H1 (cell line): ENCODE results near the gene ABL2. TPM values are rescaled to one million over a fixed set of nuclear protein-coding genes. Genes with fewer than 3 reads are reported as not detected.

Experiments used
- CTCF ChIA-PET: fragments of 300-600 bp; sonication (Branson Sonifier 250); formaldehyde crosslinking; loops from one replicate; lab custom pipeline; 2021; ENCODE audit not compliant: partially characterized antibody; lab: Charles Lee
- POLR2A ChIA-PET: fragments of 300-600 bp; sonication (Branson Sonifier 250); formaldehyde crosslinking; loops from one replicate; lab custom pipeline; 2021; ENCODE audit warnings: inconsistent platforms; ENCODE audit not compliant: partially characterized antibody; lab: Charles Lee
- DNase-seq, 2 experiments: peaks; one replicate each; pipeline versions ENCODE4 v3.0.0 to v3.0.0-alpha.2; 2010 to 2022; ENCODE audit warnings: low spot score in 2 of 2, low read depth in 1 of 2, mixed read lengths in 1 of 2
- FAIRE-seq: peaks from 2 replicates; lab custom pipeline; 2011; peaks lifted over from hg19 to GRCh38; lab: Jason Lieb, UNC
- H2AFZ ChIP-seq: 2 replicates; pipeline ENCODE4 v1.8.1; 2012; ENCODE audit warnings: low read length, inconsistent platforms
- H2AK5ac ChIP-seq: 2 replicates; pipeline ENCODE4 v1.6.1; 2013; ENCODE audit warnings: low read depth, low read length
- H2BK120ac ChIP-seq: replicated peaks from 2 replicates; pipeline ENCODE3; 2013; ENCODE audit warnings: low read depth, low read length, inconsistent platforms
- H2BK12ac ChIP-seq: 2 replicates; pipeline ENCODE4 v1.6.1; 2013; ENCODE audit warnings: low read depth, low read length
- H2BK15ac ChIP-seq: 2 replicates; pipeline ENCODE4 v1.6.1; 2013; ENCODE audit warnings: low read length
- H2BK20ac ChIP-seq: 2 replicates; pipeline ENCODE4 v1.6.1; 2013; ENCODE audit warnings: low read length
- H2BK5ac ChIP-seq: 2 replicates; pipeline ENCODE4 v1.6.1; 2013; ENCODE audit warnings: low read depth, low read length
- H3K14ac ChIP-seq: 2 replicates; pipeline ENCODE4 v1.6.1; 2013; ENCODE audit warnings: inconsistent platforms; ENCODE audit not compliant: insufficient read length
- H3K18ac ChIP-seq: 2 replicates; pipeline ENCODE4 v1.6.1; 2013; ENCODE audit warnings: low read length; ENCODE audit errors: extremely low read depth
- H3K23ac ChIP-seq: 2 replicates; pipeline ENCODE4 v1.6.1; 2013; ENCODE audit warnings: inconsistent platforms; ENCODE audit not compliant: insufficient read length
- H3K23me2 ChIP-seq: 2 replicates; pipeline ENCODE4 v1.6.1; 2013; ENCODE audit warnings: low read depth, low read length
- H3K27ac ChIP-seq: 2 replicates; pipeline ENCODE4 v1.6.1; 2011; ENCODE audit warnings: low read depth, low read length, inconsistent platforms
- H3K27me3 ChIP-seq, 4 experiments: replicated peaks in 1 of 4; 1 replicate in 1 of 4; 2 replicates in 3 of 4; pipeline versions ENCODE4 v1.6.1 to v1.8.1; 2011 to 2013; ENCODE audit warnings: low read length in 3 of 4, mild to moderate bottlenecking in 3 of 4, inconsistent platforms in 2 of 4, mixed read lengths in 2 of 4, moderate library complexity in 1 of 4; ENCODE audit not compliant: control insufficient read depth in 3 of 4, insufficient read depth in 3 of 4; ENCODE audit errors: extremely low read depth in 1 of 4
- H3K36me3 ChIP-seq, 4 experiments: 2 replicates each; pipeline versions ENCODE4 v1.6.1 to v1.8.1; 2011 to 2013; ENCODE audit warnings: mild to moderate bottlenecking in 4 of 4, low read length in 3 of 4, moderate library complexity in 2 of 4, control low read depth in 1 of 4, inconsistent platforms in 1 of 4; ENCODE audit not compliant: insufficient read depth in 4 of 4, control insufficient read depth in 2 of 4
- H3K4ac ChIP-seq: replicated peaks from 2 replicates; pipeline ENCODE3; 2013; ENCODE audit warnings: low read length, low read depth, mixed read lengths, inconsistent platforms; ENCODE audit not compliant: insufficient read length
- H3K4me1 ChIP-seq, 4 experiments: replicated peaks in 1 of 4; 1 replicate in 1 of 4; 2 replicates in 3 of 4; pipeline versions ENCODE4 v1.6.1 to v1.8.1; 2011 to 2013; ENCODE audit warnings: low read length in 3 of 4, inconsistent platforms in 2 of 4, mixed read lengths in 1 of 4; ENCODE audit not compliant: insufficient read depth in 4 of 4, control insufficient read depth in 3 of 4
- H3K4me2 ChIP-seq, 2 experiments: 2 replicates each; pipeline versions ENCODE4 v1.6.1 to v1.8.1; 2011 to 2013; ENCODE audit warnings: low read depth in 2 of 2, low read length in 2 of 2, control low read depth in 1 of 2, inconsistent platforms in 1 of 2, mild to moderate bottlenecking in 1 of 2; ENCODE audit not compliant: insufficient read depth in 1 of 2
- H3K4me3 ChIP-seq, 4 experiments: fragments of 200-600, 300-600 bp in 1 of 4; sonication (generic), shearing (Covaris generic), sonication (Bioruptor Twin) in 1 of 4; 2 replicates each; pipeline versions ENCODE4 v1.5.1 to v1.8.1; 2011 to 2016; ENCODE audit warnings: low read length in 4 of 4, low read depth in 3 of 4, control low read depth in 2 of 4, inconsistent platforms in 2 of 4, mild to moderate bottlenecking in 2 of 4, mixed read lengths in 1 of 4, moderate library complexity in 1 of 4; ENCODE audit not compliant: insufficient read depth in 2 of 4; ENCODE audit errors: extremely low read depth in 1 of 4
- H3K56ac ChIP-seq: replicated peaks from 2 replicates; pipeline ENCODE3; 2013; ENCODE audit warnings: low read depth, mild to moderate bottlenecking, mixed read lengths, low read length, inconsistent platforms; ENCODE audit not compliant: insufficient read length
- H3K79me1 ChIP-seq: 2 replicates; pipeline ENCODE4 v1.6.1; 2013; ENCODE audit warnings: low read depth, low read length, control low read depth
- H3K79me2 ChIP-seq, 2 experiments: 2 replicates each; pipeline versions ENCODE4 v1.6.1 to v1.8.1; 2012 to 2013; ENCODE audit warnings: low read length in 2 of 2, mild to moderate bottlenecking in 2 of 2, inconsistent platforms in 1 of 2; ENCODE audit not compliant: insufficient read depth in 2 of 2, control insufficient read depth in 1 of 2
- H3K9ac ChIP-seq, 4 experiments: replicated peaks in 1 of 4; 1 replicate in 1 of 4; 2 replicates in 3 of 4; pipeline versions ENCODE4 v1.6.1 to v1.8.1; 2011 to 2013; ENCODE audit warnings: low read depth in 3 of 4, low read length in 3 of 4, control low read depth in 2 of 4, mild to moderate bottlenecking in 2 of 4, moderate library complexity in 2 of 4, inconsistent platforms in 1 of 4; ENCODE audit errors: extremely low read depth in 1 of 4
- H3K9me3 ChIP-seq, 2 experiments: 2 replicates each; pipeline versions ENCODE4 v1.6.1 to v1.8.1; 2012 to 2013; ENCODE audit warnings: mild to moderate bottlenecking in 2 of 2, moderate library complexity in 2 of 2, control low read depth in 1 of 2, inconsistent platforms in 1 of 2, low read depth in 1 of 2, low read length in 1 of 2, mixed read lengths in 1 of 2; ENCODE audit not compliant: insufficient read depth in 2 of 2
- H4K20me1 ChIP-seq, 2 experiments: replicated peaks in 1 of 2; 2 replicates each; pipeline versions ENCODE3 to v1.8.1; 2011 to 2013; ENCODE audit warnings: inconsistent platforms in 2 of 2, low read length in 2 of 2, mild to moderate bottlenecking in 1 of 2; ENCODE audit not compliant: insufficient read depth in 2 of 2, control insufficient read depth in 1 of 2
- H4K5ac ChIP-seq: 2 replicates; pipeline ENCODE4 v1.6.1; 2013; ENCODE audit warnings: low read length, low read depth, mixed read lengths, inconsistent platforms; ENCODE audit not compliant: insufficient read length
- H4K8ac ChIP-seq: 2 replicates; pipeline ENCODE4 v1.8.0; 2013; ENCODE audit warnings: mild to moderate bottlenecking, moderate library complexity, low read length, inconsistent platforms; ENCODE audit not compliant: insufficient read depth; ENCODE audit errors: extremely low read depth
- H4K91ac ChIP-seq: replicated peaks from 2 replicates; pipeline ENCODE3; 2013; ENCODE audit warnings: low read length, mixed read lengths, inconsistent platforms; ENCODE audit not compliant: insufficient read length
- BACH1 ChIP-seq: IDR thresholded peaks from 2 replicates; pipeline ENCODE4 v1.6.1; 2012; ENCODE audit warnings: low read length, improper control_type of control experiment
- BCL11A ChIP-seq, 2 experiments: IDR thresholded peaks; one replicate each; pipeline ENCODE4 v1.6.1; 2011; ENCODE audit warnings: low read depth in 2 of 2, low read length in 2 of 2, mild to moderate bottlenecking in 2 of 2
- CHD1 ChIP-seq: IDR thresholded peaks from 2 replicates; pipeline ENCODE4 v1.6.1; 2012; ENCODE audit warnings: low read depth, low read length, improper control_type of control experiment
- CTBP2 ChIP-seq: IDR thresholded peaks from 2 replicates; pipeline ENCODE4 v1.7.0; 2011; ENCODE audit warnings: borderline replicate concordance, mild to moderate bottlenecking, moderate library complexity, mixed read lengths, low read length; ENCODE audit not compliant: insufficient read depth, insufficient read length
- E2F6 ChIP-seq: IDR thresholded peaks from 2 replicates; pipeline ENCODE4 v1.6.1; 2012; ENCODE audit warnings: inconsistent platforms
- EGR1 ChIP-seq: IDR thresholded peaks from 2 replicates; pipeline ENCODE4 v1.6.1; 2011; ENCODE audit warnings: low read depth, low read length, borderline replicate concordance
- FOSL1 ChIP-seq: IDR thresholded peaks from 2 replicates; pipeline ENCODE4 v1.6.1; 2011; ENCODE audit warnings: mild to moderate bottlenecking, low read depth, low read length, moderate library complexity; ENCODE audit not compliant: insufficient read depth
- KDM1A ChIP-seq: fragments of 200-600, 300-600 bp; sonication (generic); IDR thresholded peaks from 2 replicates; pipeline ENCODE4 v1.7.1; 2016; ENCODE audit warnings: mild to moderate bottlenecking, low read length, borderline replicate concordance
- RNF2 ChIP-seq: fragments of 200-900, 300-1000 bp; sonication (generic); IDR thresholded peaks from 2 replicates; pipeline ENCODE4 v1.7.1; 2016; ENCODE audit warnings: borderline replicate concordance, low read depth, mild to moderate bottlenecking, antibody characterized with exemption, low read length; ENCODE audit not compliant: poor library complexity, severe bottlenecking; ENCODE audit errors: missing control alignments
- RXRA ChIP-seq: IDR thresholded peaks from 2 replicates; pipeline ENCODE4 v1.6.1; 2011; ENCODE audit warnings: low read depth, mild to moderate bottlenecking, low read length, moderate library complexity; ENCODE audit not compliant: insufficient read depth
- SIX5 ChIP-seq: IDR thresholded peaks from 2 replicates; pipeline ENCODE4 v1.6.1; 2011; ENCODE audit warnings: mild to moderate bottlenecking, low read depth, low read length
- SRF ChIP-seq: IDR thresholded peaks from 2 replicates; pipeline ENCODE4 v1.6.1; 2011; ENCODE audit warnings: mild to moderate bottlenecking, low read depth, low read length, moderate library complexity
- YY1 ChIP-seq: IDR thresholded peaks from 2 replicates; pipeline ENCODE4 v1.6.1; 2011; ENCODE audit warnings: low read depth, mild to moderate bottlenecking, low read length
- WGBS, 2 experiments: shearing (Covaris generic) in 1 of 2; methylation state at CpG; one replicate each; pipeline versions ENCODE4 v1.1.6 to v1.1.7; 2013 to 2015; ENCODE audit warnings: low lambda C conversion rate in 2 of 2, mixed read lengths in 2 of 2, inconsistent platforms in 1 of 2, low coverage in 1 of 2, missing lambda C conversion rate in 1 of 2; ENCODE audit not compliant: insufficient replicate concordance in 2 of 2, insufficient coverage in 1 of 2, insufficient read length in 1 of 2; ENCODE audit errors: extremely low coverage in 1 of 2, missing lambda C conversion rate in 1 of 2; 5-methylcytosine and 5-hydroxymethylcytosine counted together
- polyA plus RNA-seq, 7 experiments: library from polyadenylated mRNA; depleted of rRNA in 3 of 7; stranded (reverse) in 5 of 7; unstranded in 2 of 7; fragments of >200 nt in 5 of 7; fragments of 200-250 nt in 2 of 7; gene quantifications; 1 replicate in 5 of 7; 2 replicates in 1 of 7; 4 replicates in 1 of 7; pipeline versions ENCODE4 v1.2.1 to v1.2.3, GENCODE V29; 2011 to 2013; ENCODE audit warnings: missing spikeins in 2 of 7, mixed read lengths in 2 of 7
- total RNA-seq: library from RNA; stranded (reverse); fragmentation: NEBNext Ultra II Directional; extraction: Animal tissue kit (Norgen Biotek cat#: 25700); gene quantifications from 2 replicates; pipeline ENCODE4 v1.2.1, GENCODE V29; 2021

The ABL2 gene
- total and polyA plus RNA-seq, 2 of the 8 experiments (the other 6 are each of a cell fraction or from before 2014, with no cell fraction given): 4.5 to 19.1 TPM

GRCh38 chr1:179120736-179121135, 108.7 kb downstream of the ABL2 start:
- H2BK5ac ChIP-seq: no peak overlapping the region
- no peak overlapping the region for H2BK120ac ChIP-seq
- POLR2A ChIA-PET: interaction anchor here (0.9 to 2.5 kb wide), 4 partner anchors 27 to 60 kb away, joined by 3 to 9 read pairs (median 4); partner anchors contain the start of gene TOR3A
- H2AK5ac ChIP-seq: no peak overlapping the region
- H3K4me3 ChIP-seq: no peak overlapping the region
- no peak overlapping the region for H2BK20ac ChIP-seq
- H3K79me2 ChIP-seq: no peaks in the 10 kb centered on the region
- H3K27ac ChIP-seq: no peak overlapping the region
- no peaks in the 10 kb centered on the region for H3K23me2 ChIP-seq
- H3K14ac ChIP-seq: no peak overlapping the region
- FAIRE-seq: no peak
- no peaks in the 10 kb centered on the region for H4K20me1 ChIP-seq
- CTCF ChIA-PET: interaction anchor here (0.6 to 4.7 kb wide), 35 partner anchors 8 to 688 kb away, joined by 3 to 34 read pairs (median 6); partner anchors contain the start of gene SOAT1
- no peak overlapping the region for H3K4me2 ChIP-seq
- no peak overlapping the region for H3K4ac ChIP-seq
- H2BK15ac ChIP-seq: no peak overlapping the region
- H3K4me1 ChIP-seq: peaks cover 0 to 2% (median 0%) of the 10 kb centered on the region in 4 experiments; a peak in 2 of 7 replicates
- DNase-seq: no peak
- H3K79me1 ChIP-seq: no peaks in the 10 kb centered on the region
- peaks cover 0 to 24% (median 8%) of the 10 kb centered on the region in 4 experiments; a peak in 4 of 8 replicates for H3K36me3 ChIP-seq
- WGBS, 2 experiments: 97% methylated on average over 2 of the region's 2 CpGs; no CpG with 5 or more reads in 1 of the 2 experiments
- no peak overlapping the region for H3K23ac ChIP-seq
- H3K56ac ChIP-seq: no peak overlapping the region
- H4K91ac ChIP-seq: no peak overlapping the region
- H3K9me3 ChIP-seq: no peaks in the 10 kb centered on the region
- H2AFZ ChIP-seq: no peak overlapping the region
- no peak overlapping the region for H4K8ac ChIP-seq
- no peak overlapping the region for H3K9ac ChIP-seq
- H2BK12ac ChIP-seq: no peak overlapping the region
- H3K18ac ChIP-seq: no peak overlapping the region
- no peaks in the 10 kb centered on the region for H3K27me3 ChIP-seq
- no peak overlapping the region for H4K5ac ChIP-seq
- TF ChIP-seq BCL11A (IDR thresholded peaks at IDR 0.05; ENCODE audit: low read depth in 2 of 2, low read length in 2 of 2): no peak
- TF ChIP-seq SRF: no peak
- no peak for TF ChIP-seq CTBP2
- TF ChIP-seq EGR1: no peak
- TF ChIP-seq RNF2: no peak
- TF ChIP-seq CHD1: no peak
- no peak for TF ChIP-seq KDM1A
- TF ChIP-seq FOSL1: no peak
- TF ChIP-seq SIX5: no peak
- no peak for TF ChIP-seq E2F6
- TF ChIP-seq YY1: no peak
- TF ChIP-seq BACH1: no peak
- no peak for TF ChIP-seq RXRA
